COR-L47 (cell line): ENCODE results near the gene ATAD2B.

Source experiments
- DNase-seq: peaks from one replicate; lab custom pipeline; 2025; lab: John Stamatoyannopoulos, UW

ATAD2B gene

GRCh38 chr2:23836971-23837565 lies 89.9 kb downstream of the ATAD2B start:
- no peak for DNase-seq

GRCh38 chr2:23836505-23836904 lies 90.4 kb downstream of the ATAD2B start:
- DNase-seq: no peak

GRCh38 chr2:23835988-23836387 lies 90.9 kb downstream of the ATAD2B start:
- no peak for DNase-seq

- no peak for DNase-seq
Measured at GRCh38 chr2:23835423-23835822, 91.5 kb downstream of the ATAD2B start.

GRCh38 chr2:23828986-23829385 lies 97.9 kb downstream of the ATAD2B start:
- DNase-seq: no peak

GRCh38 chr2:23828256-23828980 lies 98.5 kb downstream of the ATAD2B start:
- no peak for DNase-seq

GRCh38 chr2:23827287-23827686 lies 99.6 kb downstream of the ATAD2B start:
- no peak for DNase-seq

- DNase-seq: no peak
Measured at GRCh38 chr2:23826771-23827170, 100.2 kb downstream of the ATAD2B start.

- DNase-seq: no peak
Measured at GRCh38 chr2:23826040-23826439, 100.9 kb downstream of the ATAD2B start.

- DNase-seq: peak; percentile 28
Measured at GRCh38 chr2:23824777-23825212, 102.1 kb downstream of the ATAD2B start.

- DNase-seq: no peak
Measured at GRCh38 chr2:23823863-23824262, 103.1 kb downstream of the ATAD2B start.

GRCh38 chr2:23814963-23815362 lies 112.0 kb downstream of the ATAD2B start:
- no peak for DNase-seq

- no peak for DNase-seq
Measured at GRCh38 chr2:23813438-23813837, 113.5 kb downstream of the ATAD2B start.

GRCh38 chr2:23809150-23809549 lies 117.8 kb downstream of the ATAD2B start:
- no peak for DNase-seq

- no peak for DNase-seq
Measured at GRCh38 chr2:23806665-23807249, 120.2 kb downstream of the ATAD2B start.

- DNase-seq: no peak
Measured at GRCh38 chr2:23806201-23806600, 120.7 kb downstream of the ATAD2B start.

GRCh38 chr2:23803965-23804542 lies 122.9 kb downstream of the ATAD2B start:
- DNase-seq: no peak

- DNase-seq: no peak
Measured at GRCh38 chr2:23803264-23803964, 123.5 kb downstream of the ATAD2B start.

- DNase-seq: no peak
Measured at GRCh38 chr2:23801396-23801795, 125.5 kb downstream of the ATAD2B start.

GRCh38 chr2:23794234-23794633 lies 132.7 kb downstream of the ATAD2B start:
- no peak for DNase-seq

GRCh38 chr2:23793476-23793875 lies 133.4 kb downstream of the ATAD2B start:
- DNase-seq: no peak

GRCh38 chr2:23791030-23791429 lies 135.9 kb downstream of the ATAD2B start:
- no peak for DNase-seq
